DOHH2 (cell line): Measurements from ENCODE around the gene NRAS.

Source experiments
- CTCF ChIP-seq: fragments of 200-600 bp; sonication (generic); IDR thresholded peaks from one replicate; pipeline ENCODE4 v1.5.1; 2014; ENCODE audit warnings: antibody characterized with exemption, mild to moderate bottlenecking, low read depth, low read length; ENCODE audit not compliant: poor library complexity, severe bottlenecking
- EZH2phosphoT487 ChIP-seq: fragments of 200-600 bp; sonication (generic); IDR thresholded peaks from 2 replicates; pipeline ENCODE4 v1.6.1; 2017; ENCODE audit warnings: borderline replicate concordance, mild to moderate bottlenecking, antibody characterized with exemption, low read length, moderate library complexity, mixed read lengths

- no peak for TF ChIP-seq CTCF
- no peak for TF ChIP-seq EZH2phosphoT487
These were observed 28.7 kb upstream of the NRAS start for GRCh38 chr1:114745291-114745690.
